Osteoblast (primary cell): ENCODE results near the gene ITCH. TPM values are rescaled to one million over a fixed set of nuclear protein-coding genes. Genes with fewer than 3 reads are reported as not detected.

Experiments
- DNase-seq: peaks from one replicate; pipeline ENCODE4 v3.0.0; 2011; ENCODE audit warnings: low spot score, mixed read lengths; ENCODE audit not compliant: insufficient read length; ENCODE audit errors: missing footprints
- H2AFZ ChIP-seq: 2 replicates; pipeline ENCODE4 v1.6.0; 2011; ENCODE audit warnings: mild to moderate bottlenecking, low read length
- H3K27ac ChIP-seq: 2 replicates; pipeline ENCODE4 v1.5.1; 2011; ENCODE audit warnings: mild to moderate bottlenecking, low read depth, low read length, moderate library complexity
- H3K27me3 ChIP-seq: 2 replicates; pipeline ENCODE4 v1.6.0; 2012; ENCODE audit warnings: mild to moderate bottlenecking, control low read depth, inconsistent platforms, low read length, moderate library complexity; ENCODE audit not compliant: insufficient read depth
- H3K36me3 ChIP-seq: 2 replicates; pipeline ENCODE4 v1.5.1; 2011; ENCODE audit warnings: mild to moderate bottlenecking, low read length, control low read depth, moderate library complexity; ENCODE audit not compliant: insufficient read depth
- H3K4me1 ChIP-seq: 2 replicates; pipeline ENCODE4 v1.5.1; 2011; ENCODE audit warnings: mild to moderate bottlenecking, low read length, control low read depth, moderate library complexity; ENCODE audit not compliant: insufficient read depth
- H3K4me2 ChIP-seq: 2 replicates; pipeline ENCODE4 v1.6.0; 2011; ENCODE audit warnings: mild to moderate bottlenecking, low read length; ENCODE audit not compliant: insufficient read depth
- H3K4me3 ChIP-seq: fragments of 200-600 bp; sonication (generic); 3 replicates; pipeline ENCODE4 v1.5.1; 2012; ENCODE audit warnings: mild to moderate bottlenecking, low read length, inconsistent platforms; ENCODE audit not compliant: insufficient read depth
- H3K79me2 ChIP-seq: 2 replicates; pipeline ENCODE4 v1.6.0; 2012; ENCODE audit warnings: mild to moderate bottlenecking, low read length, control low read depth, inconsistent platforms; ENCODE audit not compliant: insufficient read depth
- H3K9me3 ChIP-seq: 2 replicates; pipeline ENCODE4 v1.5.1; 2011; ENCODE audit warnings: low read depth, low read length, control low read depth
- H4K20me1 ChIP-seq: 2 replicates; pipeline ENCODE4 v1.6.0; 2012; ENCODE audit warnings: mild to moderate bottlenecking, low read length, control low read depth; ENCODE audit not compliant: insufficient read depth
- CTCF ChIP-seq: IDR thresholded peaks from 2 replicates; pipeline ENCODE4 v1.5.1; 2011; ENCODE audit warnings: mild to moderate bottlenecking, low read depth, low read length, moderate library complexity; ENCODE audit errors: extremely low read depth
- total RNA-seq: library from RNA; depleted of rRNA; stranded (reverse); fragments of >200 nt; gene quantifications from 2 replicates; pipeline ENCODE4 v1.2.3, GENCODE V29; 2012

Gene ITCH
- total RNA-seq, 1 donor, result 79.3 TPM

GRCh38 chr20:34449674-34450592 is 86.9 kb downstream of the ITCH start:
- Histone ChIP-seq H2AFZ (no peak overlapping the region), H3K4me2 (no peak overlapping the region), H3K36me3 (peaks cover 86% of the 10 kb centered on the region), H3K27me3 (no peaks in the 10 kb centered on the region), H3K79me2 (peaks cover 26% of the 10 kb centered on the region), H3K27ac (no peak overlapping the region), H4K20me1 (peaks cover 6% of the 10 kb centered on the region), H3K4me3 (no peak overlapping the region), H3K9me3 (no peaks in the 10 kb centered on the region), H3K4me1 (no peaks in the 10 kb centered on the region)
- no peak for DNase-seq
- TF ChIP-seq CTCF, result no peak

GRCh38 chr20:34452281-34452982 is 89.4 kb downstream of the ITCH start:
- Histone ChIP-seq H3K4me3 (no peak overlapping the region), H2AFZ (no peak overlapping the region), H3K27ac (no peak overlapping the region), H3K27me3 (no peaks in the 10 kb centered on the region), H3K9me3 (no peaks in the 10 kb centered on the region), H3K4me1 (no peaks in the 10 kb centered on the region), H3K4me2 (no peak overlapping the region), H4K20me1 (peaks cover 5% of the 10 kb centered on the region), H3K36me3 (peaks cover 71% of the 10 kb centered on the region), H3K79me2 (peaks cover 20% of the 10 kb centered on the region)
- DNase-seq, result peak; percentile 30
- TF ChIP-seq CTCF, result no peak

GRCh38 chr20:34458631-34459030 is 95.6 kb downstream of the ITCH start:
- no peak overlapping the region for H3K4me3 ChIP-seq
- H3K27ac ChIP-seq, result no peak overlapping the region

More at GRCh38 chr20:34458631-34459030, 95.6 kb downstream of the ITCH start:
- DNase-seq, result no peak
- Histone ChIP-seq H3K36me3 (peaks cover 72% of the 10 kb centered on the region), H3K4me1 (no peaks in the 10 kb centered on the region), H3K9me3 (no peaks in the 10 kb centered on the region), H2AFZ (no peak overlapping the region), H3K27me3 (no peaks in the 10 kb centered on the region), H3K79me2 (peaks cover 20% of the 10 kb centered on the region), H4K20me1 (peaks cover 3% of the 10 kb centered on the region), H3K4me2 (no peak overlapping the region)
- TF ChIP-seq CTCF, result no peak
